ENCODE data around the gene CDK2. TPM values are rescaled to one million over a fixed set of nuclear protein-coding genes. Genes with fewer than 3 reads are reported as not detected.
A peak's percentile ranks its signal among the peaks of the same experiment; 100 is the strongest.
"Not testable (repeated sequence)": the region's sequence is repeated elsewhere in the genome, so short reads cannot be mapped to it uniquely, and the experiment has no call there.

CDK2 gene
- total RNA-seq = 10 to 100 TPM in 8 of 9 donors, 1 to 10 TPM in 1; 6.3 to 30.6 (median 18.7) TPM
- 10 to 100 TPM in 1 of 3 donors, 1 to 10 TPM in 2; 6.0 to 16.5 (median 9.2) TPM for polyA plus RNA-seq
- long read RNA-seq, donor 1, partial matches to known transcripts = 14 of 19 reads
- long read RNA-seq, donor 1, other reads (novel, unspliced or antisense) = 0 of 19 reads
- long read RNA-seq, donor 2, partial matches to known transcripts = 16 of 19 reads
- long read RNA-seq, donor 2, other reads (novel, unspliced or antisense) = 0 of 19 reads
- long read RNA-seq, donor 3, partial matches to known transcripts = 0 of 5 reads
- long read RNA-seq, donor 3, other reads (novel, unspliced or antisense) = 0 of 5 reads
- long read RNA-seq, donor 4, partial matches to known transcripts = 0 of 5 reads
- long read RNA-seq, donor 4, other reads (novel, unspliced or antisense) = 1 of 5 reads
- long read RNA-seq, donor 5, transcript CDK2-201 (7 exons, 2,296 nt) = major isoform, 26 of 32 reads
- long read RNA-seq, donor 5, partial matches to known transcripts = 0 of 32 reads
- long read RNA-seq, donor 5, other reads (novel, unspliced or antisense) = 2 of 32 reads
- long read RNA-seq, donor 6, transcript CDK2-201 (7 exons, 2,296 nt) = major isoform, 5 of 6 reads
- long read RNA-seq, donor 6, partial matches to known transcripts = 0 of 6 reads
- long read RNA-seq, donor 6, other reads (novel, unspliced or antisense) = 0 of 6 reads
- long read RNA-seq, donor 7, partial matches to known transcripts = 0 of 1 reads
- long read RNA-seq, donor 7, other reads (novel, unspliced or antisense) = 0 of 1 reads
- long read RNA-seq, donor 8, transcript CDK2-201 (7 exons, 2,296 nt) = major isoform, 5 of 5 reads
- long read RNA-seq, donor 8, partial matches to known transcripts = 0 of 5 reads
- long read RNA-seq, donor 8, other reads (novel, unspliced or antisense) = 0 of 5 reads
- long read RNA-seq, donor 9, partial matches to known transcripts = 0 of 3 reads
- long read RNA-seq, donor 9, other reads (novel, unspliced or antisense) = 0 of 3 reads
- long read RNA-seq, donor 10, partial matches to known transcripts = 0 of 2 reads
- long read RNA-seq, donor 10, other reads (novel, unspliced or antisense) = 0 of 2 reads

DNA sequence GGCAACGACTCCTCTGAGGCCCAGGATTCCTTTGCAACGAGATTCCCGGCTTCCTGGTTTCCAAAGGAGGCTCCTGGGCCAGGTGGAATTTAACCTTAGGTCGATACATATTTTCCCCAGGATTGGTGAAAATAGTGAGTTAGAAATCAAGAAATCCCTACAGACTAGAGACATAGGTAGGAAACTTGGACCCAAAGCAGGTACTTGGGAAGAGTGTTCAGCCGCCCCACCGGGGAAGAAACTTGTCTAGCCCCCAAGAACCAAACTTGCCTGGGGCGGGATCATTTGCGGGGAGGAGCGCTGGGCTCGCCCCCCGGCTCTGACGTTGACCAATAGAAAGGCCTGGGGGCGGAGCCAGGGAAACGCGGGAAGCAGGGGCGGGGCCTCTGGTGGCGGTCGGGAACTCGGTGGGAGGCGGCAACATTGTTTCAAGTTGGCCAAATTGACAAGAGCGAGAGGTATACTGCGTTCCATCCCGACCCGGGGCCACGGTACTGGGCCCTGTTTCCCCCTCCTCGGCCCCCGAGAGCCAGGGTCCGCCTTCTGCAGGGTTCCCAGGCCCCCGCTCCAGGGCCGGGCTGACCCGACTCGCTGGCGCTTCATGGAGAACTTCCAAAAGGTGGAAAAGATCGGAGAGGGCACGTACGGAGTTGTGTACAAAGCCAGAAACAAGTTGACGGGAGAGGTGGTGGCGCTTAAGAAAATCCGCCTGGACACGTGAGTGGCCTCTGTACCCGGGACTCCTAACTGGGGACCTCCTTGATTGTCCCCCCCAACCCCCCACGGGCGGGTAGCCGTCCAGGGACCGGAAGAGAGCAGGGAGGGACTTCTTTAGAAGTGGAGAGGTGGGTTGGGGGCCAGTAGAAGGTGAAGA is at the start of gene CDK2:
CDK2 (plus strand) TSS at position 423 of the 874 bp plus-strand sequence; CDS start at position 602, 179 bp downstream.
- H3K27me3 ChIP-seq = no peaks in the 10 kb centered on the region
- H3K36me3 ChIP-seq (replicated peaks in 1 of 2) = no peaks in the 10 kb centered on the region
- intact Hi-C loops (cut with DNase I) = no loop called here
- DNase-seq = peak; percentile 88 to 97 (median 92)
- H3K4me1 ChIP-seq (replicated peaks in 1 of 2) = peaks cover 6 to 11% of the 10 kb centered on the region in 2 donors
- peak in 1 of 2 donors; percentile 68 for TF ChIP-seq POLR2A (IDR thresholded peaks at IDR 0.05)
- TF ChIP-seq, protein P1, sequence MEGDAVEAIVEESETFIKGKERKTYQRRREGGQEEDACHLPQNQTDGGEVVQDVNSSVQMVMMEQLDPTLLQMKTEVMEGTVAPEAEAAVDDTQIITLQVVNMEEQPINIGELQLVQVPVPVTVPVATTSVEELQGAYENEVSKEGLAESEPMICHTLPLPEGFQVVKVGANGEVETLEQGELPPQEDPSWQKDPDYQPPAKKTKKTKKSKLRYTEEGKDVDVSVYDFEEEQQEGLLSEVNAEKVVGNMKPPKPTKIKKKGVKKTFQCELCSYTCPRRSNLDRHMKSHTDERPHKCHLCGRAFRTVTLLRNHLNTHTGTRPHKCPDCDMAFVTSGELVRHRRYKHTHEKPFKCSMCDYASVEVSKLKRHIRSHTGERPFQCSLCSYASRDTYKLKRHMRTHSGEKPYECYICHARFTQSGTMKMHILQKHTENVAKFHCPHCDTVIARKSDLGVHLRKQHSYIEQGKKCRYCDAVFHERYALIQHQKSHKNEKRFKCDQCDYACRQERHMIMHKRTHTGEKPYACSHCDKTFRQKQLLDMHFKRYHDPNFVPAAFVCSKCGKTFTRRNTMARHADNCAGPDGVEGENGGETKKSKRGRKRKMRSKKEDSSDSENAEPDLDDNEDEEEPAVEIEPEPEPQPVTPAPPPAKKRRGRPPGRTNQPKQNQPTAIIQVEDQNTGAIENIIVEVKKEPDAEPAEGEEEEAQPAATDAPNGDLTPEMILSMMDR (IDR thresholded peaks at IDR 0.05) = no peak
- peak within 1 kb of the TSS; percentile 21 to 77 (median 39) for H3K4me3 ChIP-seq
- peak within 1 kb of the TSS in 4 of 5 donors; percentile 46 to 88 (median 66) for H3K27ac ChIP-seq
- H3K9me3 ChIP-seq (replicated peaks in 1 of 3) = no peaks in the 10 kb centered on the region
- WGBS, 4 donors = 0 to 1% (median 0%) methylated on average over 24 to 45 of the region's 45 CpGs

DNA sequence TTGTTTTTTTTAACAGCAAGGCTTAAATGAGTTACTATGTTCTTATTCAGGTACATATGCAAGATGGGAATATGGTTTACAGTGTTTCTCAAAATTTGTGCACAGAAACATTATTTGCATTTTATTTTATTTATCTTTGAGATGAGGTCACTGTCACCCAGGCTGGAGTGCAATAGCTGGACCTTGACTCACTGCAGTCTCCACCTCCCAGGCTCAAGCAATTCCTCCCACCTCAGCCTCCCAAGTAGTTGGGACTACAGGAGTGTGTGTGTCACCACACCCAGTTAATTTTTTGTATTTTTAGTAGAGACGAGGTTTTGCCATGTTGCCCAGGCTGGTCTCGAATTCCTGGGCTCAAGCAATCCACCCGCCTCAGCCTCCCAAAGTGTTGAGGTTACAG is 47.6 kb upstream of the CDK2 start:
- H3K27me3 ChIP-seq; H3K27ac ChIP-seq; H3K36me3 ChIP-seq (replicated peaks in 1 of 2); H3K9me3 ChIP-seq (replicated peaks in 1 of 3); intact Hi-C loops (cut with DNase I); H3K4me3 ChIP-seq: not testable (repeated sequence)
- H3K4me1 ChIP-seq (replicated peaks in 1 of 2) = peaks cover 0 to 35% of the 10 kb centered on the region in 2 donors
- WGBS, 4 donors = 75 to 82% (median 77%) methylated on average over 3 of the region's 3 CpGs
- peak in 1 of 7 donors; percentile 20 for DNase-seq

DNA sequence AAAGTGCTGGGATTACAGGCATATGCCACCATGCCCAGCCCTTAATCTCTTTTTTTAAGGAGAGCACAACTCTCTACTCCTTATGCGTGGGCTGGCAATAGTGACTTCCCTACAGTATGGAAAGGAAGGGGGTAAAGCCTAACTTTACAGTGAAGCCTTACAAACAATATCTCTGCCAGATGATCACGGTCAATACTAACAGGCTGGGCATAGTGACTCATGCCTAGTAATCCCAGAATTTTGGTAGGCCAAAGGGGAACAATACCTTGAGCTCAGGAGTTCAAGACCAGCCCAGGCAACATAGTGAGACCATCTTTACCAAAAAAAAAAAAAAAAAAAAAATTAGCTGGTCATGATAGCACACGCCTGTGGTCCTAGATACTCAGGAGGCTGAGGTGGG is 44.5 kb upstream of the CDK2 start:
- Histone ChIP-seq H3K27me3 (no peaks in the 10 kb centered on the region), H3K4me1 (replicated peaks in 1 of 2) (peaks cover 6 to 37% of the 10 kb centered on the region in 2 donors), H3K4me3 (no peak overlapping the region), H3K36me3 (replicated peaks in 1 of 2) (no peaks in the 10 kb centered on the region), H3K27ac (no peak overlapping the region), H3K9me3 (replicated peaks in 1 of 3) (no peaks in the 10 kb centered on the region)
- no peak for DNase-seq
- intact Hi-C loops (cut with DNase I) = no loop called here
- TF ChIP-seq, protein P1 (IDR thresholded peaks at IDR 0.05) = no peak
- TF ChIP-seq POLR2A (IDR thresholded peaks at IDR 0.05) = no peak
- WGBS, 4 donors = 78 to 95% (median 87%) methylated on average over 3 of the region's 3 CpGs

DNA sequence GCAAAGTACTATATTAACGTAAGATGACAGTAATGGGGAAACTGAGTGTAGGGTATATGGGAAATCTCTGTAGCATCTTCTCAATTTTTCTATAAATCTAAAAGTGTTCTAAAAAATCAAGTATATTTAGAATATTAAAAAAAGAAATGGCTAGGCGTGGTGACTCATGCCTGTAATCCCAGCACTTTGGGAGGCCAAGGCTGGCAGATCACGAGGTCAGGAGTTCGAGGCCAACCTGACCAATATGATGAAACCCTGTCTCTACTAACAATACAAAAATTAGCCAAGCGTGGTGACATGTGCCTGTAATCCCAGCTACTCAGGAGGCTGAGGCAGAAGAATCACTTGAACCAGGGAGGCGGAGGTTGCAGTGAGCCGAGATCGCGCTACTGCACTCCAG is 43.0 kb upstream of the CDK2 start:
- H3K4me3 ChIP-seq; intact Hi-C loops (cut with DNase I); H3K27me3 ChIP-seq; H3K36me3 ChIP-seq (replicated peaks in 1 of 2); H3K9me3 ChIP-seq (replicated peaks in 1 of 3); H3K27ac ChIP-seq: not testable (repeated sequence)
- peaks cover 9 to 44% of the 10 kb centered on the region in 2 donors for H3K4me1 ChIP-seq (replicated peaks in 1 of 2)
- DNase-seq = peak in 2 of 7 donors; percentile 22 to 40
- 71 to 81% (median 78%) methylated on average over 9 of the region's 9 CpGs for WGBS, 4 donors

Measured in adrenal gland (tissue), 19 donors.